Activated CD4-positive, alpha-beta T cell treated with anti-CD3 and anti-CD28 coated beads, Interleukin-2, amount 10 ng/mL, durations not matched to agents 24 days and 14 days (primary cell): ENCODE data around the gene NSDHL. TPM values are rescaled to one million over a fixed set of nuclear protein-coding genes. Genes with fewer than 3 reads are reported as not detected.

ENCODE experiments used
- DNase-seq: peaks from one replicate; pipeline ENCODE4 v3.0.0; 2022
- H3K27ac Mint-ChIP-seq: one replicate; pipeline ENCODE4 v1.8.0; 2022; ENCODE audit warnings: mild to moderate bottlenecking, mixed read lengths
- H3K27me3 Mint-ChIP-seq: one replicate; pipeline ENCODE4 v1.8.0; 2022; ENCODE audit warnings: mixed read lengths
- H3K36me3 Mint-ChIP-seq: one replicate; pipeline ENCODE4 v1.8.0; 2022; ENCODE audit warnings: low read depth, mild to moderate bottlenecking, mixed read lengths
- H3K4me1 Mint-ChIP-seq: one replicate; pipeline ENCODE4 v1.8.0; 2021; ENCODE audit warnings: mixed read lengths
- H3K4me3 Mint-ChIP-seq: one replicate; pipeline ENCODE4 v1.8.0; 2022; ENCODE audit warnings: mild to moderate bottlenecking, moderate library complexity, mixed read lengths
- H3K9me3 Mint-ChIP-seq: one replicate; pipeline ENCODE4 v1.8.0; 2021; ENCODE audit warnings: mixed read lengths
- intact Hi-C: fragments of 100-400 bp; cut with micrococcal nuclease; formaldehyde crosslinking; loops from one replicate; pipeline ENCODE4 v1.15.1; 2023
- total RNA-seq: library from RNA; stranded (reverse); gene quantifications from 2 replicates; pipeline ENCODE4 v1.2.3, GENCODE V29; 2022

The NSDHL gene
- total RNA-seq, 1 donor from 2014 or later, result 23.4 TPM

DNA sequence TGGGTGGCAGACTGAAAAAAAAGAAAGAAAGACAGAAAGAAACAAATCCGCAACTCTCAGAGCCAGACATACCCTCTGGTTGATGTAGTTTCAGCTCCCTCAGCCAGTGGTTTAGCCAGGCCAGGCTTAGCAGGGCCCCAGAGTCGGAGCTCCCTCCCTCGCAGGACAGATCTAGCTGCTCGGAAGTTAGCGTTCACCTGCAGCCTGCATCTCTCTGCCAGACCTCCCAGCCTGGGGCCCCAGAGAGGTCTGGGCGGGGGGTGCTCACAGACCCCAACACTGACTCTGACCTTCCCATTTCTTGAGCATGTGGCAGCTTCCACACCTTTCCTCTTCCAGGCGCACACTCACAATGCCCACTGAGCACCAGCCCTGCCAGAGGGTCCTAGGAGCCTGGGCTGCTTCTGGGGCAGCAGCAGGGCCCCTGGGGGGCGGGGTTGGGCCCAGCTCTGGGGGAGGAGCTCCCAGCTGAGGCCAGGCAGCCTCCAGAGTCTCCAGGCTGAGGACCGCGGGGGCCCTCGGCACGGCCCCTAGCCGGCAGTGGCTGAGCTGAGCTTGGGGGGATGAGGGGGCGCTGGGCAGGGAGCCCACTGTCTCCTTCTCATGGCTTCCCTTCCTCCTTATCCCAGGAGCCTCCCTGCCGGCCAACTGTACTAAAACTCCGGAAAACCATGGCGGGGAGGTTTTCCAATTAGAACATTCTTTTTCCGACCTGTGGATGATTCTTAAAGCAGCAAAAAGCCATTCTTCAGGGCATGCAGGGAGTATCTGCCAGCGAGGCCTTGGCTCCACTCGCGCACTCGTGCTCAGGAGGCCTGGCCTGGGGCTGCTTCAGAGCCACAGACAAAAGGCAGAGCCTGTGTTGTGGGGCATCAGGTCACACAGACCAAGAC is 62.4 kb downstream of the NSDHL start:
- Mint-ChIP-seq H3K9me3 (no peaks in the 10 kb centered on the region), H3K36me3 (no peaks in the 10 kb centered on the region), H3K4me1 (no peaks in the 10 kb centered on the region), H3K4me3 (no peak overlapping the region), H3K27ac (no peak overlapping the region), H3K27me3 (peaks cover 28% of the 10 kb centered on the region)
- intact Hi-C loops, result no loop called here
- DNase-seq, result no peak

DNA sequence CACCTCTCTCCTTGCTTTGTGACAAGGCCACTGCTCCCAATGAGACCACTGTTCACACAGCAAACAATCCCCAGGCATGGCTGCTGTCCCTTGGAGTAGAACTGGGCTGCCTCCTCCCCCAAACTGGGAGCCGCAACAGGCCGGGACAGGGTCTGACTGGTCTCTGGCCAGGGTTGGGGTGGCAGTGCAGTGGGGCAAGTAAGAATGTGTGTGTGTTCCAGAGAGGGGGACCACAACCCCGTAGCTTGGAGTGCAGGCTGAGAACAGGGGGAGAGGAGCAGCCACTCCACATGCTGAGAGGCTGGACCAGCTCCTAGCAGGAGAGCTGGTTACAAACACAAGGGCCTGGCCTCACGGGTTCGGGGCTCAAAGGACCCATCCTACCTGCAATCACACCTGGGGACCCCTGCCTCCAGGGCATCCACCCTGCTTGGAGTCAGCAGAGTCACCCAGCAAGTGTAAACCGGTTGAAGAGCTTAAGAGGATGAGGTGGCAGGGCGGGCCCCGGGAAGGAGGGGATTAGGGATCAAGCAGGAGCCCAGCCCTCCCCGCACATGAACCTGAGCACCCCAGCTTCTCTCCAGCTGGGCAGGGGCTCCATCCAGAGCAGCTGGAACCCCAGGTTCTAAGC is 63.2 kb downstream of the NSDHL start:
- Mint-ChIP-seq H3K27me3 (peaks cover 29% of the 10 kb centered on the region), H3K36me3 (no peaks in the 10 kb centered on the region), H3K4me3 (no peak overlapping the region), H3K9me3 (no peaks in the 10 kb centered on the region), H3K4me1 (no peaks in the 10 kb centered on the region), H3K27ac (no peak overlapping the region)
- intact Hi-C loops, result no loop called here
- no peak for DNase-seq

DNA sequence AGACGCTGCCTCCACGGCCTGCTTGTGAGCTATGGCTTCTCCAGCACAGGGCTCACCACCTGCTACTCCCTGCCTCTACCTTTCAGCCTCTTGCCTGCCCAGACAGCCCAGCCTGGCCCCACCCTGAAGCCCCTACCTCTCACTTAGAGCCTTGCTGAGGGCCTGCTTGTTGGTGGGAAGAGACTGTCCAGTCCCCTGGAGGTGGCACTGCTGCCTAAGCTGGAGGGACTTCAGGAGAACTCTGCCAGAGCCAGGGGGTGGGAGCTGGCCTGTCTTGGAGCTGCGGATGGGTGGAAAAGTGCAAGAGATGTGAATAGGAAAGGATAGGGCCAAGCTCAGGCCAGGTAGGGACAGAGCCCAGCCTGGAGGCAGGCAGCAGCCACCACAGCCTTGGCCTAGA is 64.3 kb downstream of the NSDHL start:
- Mint-ChIP-seq H3K4me1 (no peaks in the 10 kb centered on the region), H3K9me3 (no peaks in the 10 kb centered on the region), H3K4me3 (no peak overlapping the region), H3K36me3 (no peaks in the 10 kb centered on the region), H3K27me3 (peaks cover 25% of the 10 kb centered on the region), H3K27ac (no peak overlapping the region)
- intact Hi-C loops, result no loop called here
- DNase-seq, result no peak

DNA sequence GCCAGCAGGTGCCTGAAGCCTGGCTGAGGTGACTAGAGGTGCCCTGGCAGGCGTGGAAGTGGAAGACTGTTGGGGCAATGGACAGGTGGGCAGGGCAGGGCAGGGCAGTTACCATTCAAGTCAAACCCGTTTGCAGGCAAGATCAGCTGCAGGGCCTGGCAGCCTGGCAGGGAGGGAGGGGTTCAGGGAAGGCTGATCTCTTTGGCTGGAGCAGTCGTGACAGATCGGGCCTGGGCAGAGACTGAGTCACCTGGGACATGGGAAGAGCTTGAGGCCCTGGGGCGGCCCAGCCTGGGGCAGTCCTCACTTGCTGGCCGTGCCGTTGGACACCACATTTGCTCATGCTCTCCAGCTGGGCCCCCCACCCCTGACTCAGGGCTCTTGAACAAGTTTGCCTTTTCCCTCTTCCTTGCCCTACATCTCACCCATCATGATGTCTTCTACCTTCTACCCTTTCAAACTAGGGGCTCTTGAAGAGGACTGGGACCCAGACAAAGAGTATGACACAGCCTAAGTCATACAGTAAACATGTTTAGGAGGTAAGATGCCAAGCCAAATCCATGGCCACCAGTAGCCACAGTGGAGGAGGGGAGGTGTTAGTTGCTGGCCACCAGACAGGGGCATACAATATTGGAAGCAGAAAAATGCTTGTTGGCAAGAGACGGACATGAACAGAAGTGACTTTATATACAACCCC is 65.0 kb downstream of the NSDHL start:
- peaks cover 21% of the 10 kb centered on the region for H3K27me3 Mint-ChIP-seq
- H3K27ac Mint-ChIP-seq, result no peak overlapping the region
- no peaks in the 10 kb centered on the region for H3K9me3 Mint-ChIP-seq
- H3K4me3 Mint-ChIP-seq, result no peak overlapping the region
- H3K4me1 Mint-ChIP-seq, result no peaks in the 10 kb centered on the region
- no peaks in the 10 kb centered on the region for H3K36me3 Mint-ChIP-seq
- intact Hi-C loops, result no loop called here
- no peak for DNase-seq

DNA sequence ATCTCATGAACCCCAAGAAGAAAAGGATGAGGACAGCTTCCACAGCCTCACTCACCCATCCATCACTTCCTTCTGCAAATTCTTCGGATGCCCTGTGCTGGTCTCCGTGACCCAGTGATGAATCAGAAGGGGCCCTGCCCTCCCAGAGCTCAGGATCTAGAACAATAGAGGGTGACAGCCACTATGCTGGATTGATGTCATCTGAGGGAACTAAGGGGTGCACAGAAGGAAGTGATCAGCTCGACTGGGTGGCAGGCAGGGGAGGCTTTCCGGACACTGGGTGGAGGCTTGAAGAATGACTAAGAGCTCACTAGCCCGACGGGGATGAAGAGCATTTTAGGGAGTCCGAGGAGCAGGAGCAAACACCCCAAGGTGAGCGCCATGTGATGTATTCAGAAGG is 65.6 kb downstream of the NSDHL start:
- Mint-ChIP-seq H3K36me3 (no peaks in the 10 kb centered on the region), H3K9me3 (no peaks in the 10 kb centered on the region), H3K4me3 (no peak overlapping the region), H3K4me1 (no peaks in the 10 kb centered on the region), H3K27ac (no peak overlapping the region), H3K27me3 (peaks cover 16% of the 10 kb centered on the region)
- intact Hi-C loops, result no loop called here
- DNase-seq, result no peak

DNA sequence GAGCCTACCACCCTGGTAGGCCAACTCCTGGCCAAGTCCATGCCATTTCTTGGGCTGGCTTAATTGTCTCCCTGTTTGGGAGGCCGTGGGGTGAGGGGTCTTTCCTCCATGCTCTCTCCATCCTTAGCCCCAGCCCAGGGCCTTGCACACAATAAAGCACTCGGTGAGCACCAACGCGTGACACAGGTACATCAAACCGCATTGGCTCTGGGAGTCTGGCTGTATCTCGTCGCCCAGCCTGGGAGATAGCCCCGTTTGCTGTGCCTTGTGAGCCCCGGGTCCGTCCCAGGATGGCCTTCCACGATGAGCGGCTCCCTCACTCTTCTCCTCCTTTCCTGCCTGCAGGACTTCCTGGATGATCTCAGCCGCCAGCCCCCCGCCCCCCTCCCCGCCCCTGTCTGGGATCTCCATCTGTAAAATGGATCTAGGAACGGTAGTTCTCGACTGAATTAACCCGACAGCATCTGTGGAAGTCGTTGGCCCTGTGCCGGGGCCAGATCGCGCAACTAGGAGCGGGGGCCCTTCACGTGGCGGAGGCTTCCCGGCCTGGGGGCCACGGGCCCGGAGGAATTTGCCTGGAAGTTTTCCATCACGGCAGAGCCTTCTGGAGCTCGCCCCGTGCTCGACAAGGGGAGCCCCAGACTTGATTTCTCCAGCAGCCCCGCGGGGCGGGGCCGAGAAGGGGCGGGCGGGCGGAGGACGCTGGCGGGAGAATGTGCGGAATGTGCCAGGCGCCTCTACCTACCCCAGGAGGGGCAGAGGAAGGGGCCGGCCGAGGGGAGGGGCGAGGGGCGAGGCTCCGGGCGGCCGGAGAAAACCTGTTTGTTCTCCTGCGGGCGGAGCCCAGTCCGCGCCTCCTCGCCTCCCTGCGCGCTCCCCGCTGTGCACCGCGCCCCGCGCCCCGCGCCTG is 66.6 kb downstream of the NSDHL start, which contains the start of gene ZNF185:
Gene ZNF185 (plus strand): TSS at position 846 of the 910 bp plus-strand sequence. CDS start 16,423 bp downstream, outside the sequence.
- Mint-ChIP-seq H3K4me1 (no peaks in the 10 kb centered on the region), H3K4me3 (no peak within 1 kb of the TSS), H3K9me3 (no peaks in the 10 kb centered on the region), H3K27me3 (peaks cover 18% of the 10 kb centered on the region), H3K36me3 (no peaks in the 10 kb centered on the region), H3K27ac (no peak within 1 kb of the TSS)
- intact Hi-C loops, result no loop called here
- DNase-seq, result peak; percentile 56

DNA sequence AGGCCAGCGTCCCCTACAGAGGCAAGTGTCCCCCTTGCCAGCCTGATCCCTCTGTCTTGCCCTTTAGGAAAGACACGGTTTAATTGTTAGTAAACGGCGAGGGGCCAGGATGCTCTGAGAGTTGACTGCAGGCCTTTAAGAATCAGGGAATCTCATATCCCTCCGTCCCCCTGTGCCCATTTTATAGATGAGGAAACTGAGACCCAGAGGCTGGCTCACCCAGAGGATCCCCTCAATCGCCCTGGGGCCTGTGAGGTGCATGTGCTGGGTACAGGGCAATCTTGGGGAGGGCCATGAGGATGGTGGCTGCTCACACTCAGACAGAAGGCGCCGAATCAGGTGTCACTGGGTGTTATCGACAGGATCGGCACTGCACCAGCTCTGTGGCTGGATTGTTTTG is 67.6 kb downstream of the NSDHL start:
- Mint-ChIP-seq H3K9me3 (no peaks in the 10 kb centered on the region), H3K27ac (no peak overlapping the region), H3K4me1 (no peaks in the 10 kb centered on the region), H3K36me3 (no peaks in the 10 kb centered on the region), H3K27me3 (peaks cover 18% of the 10 kb centered on the region), H3K4me3 (no peak overlapping the region)
- DNase-seq, result no peak
- intact Hi-C loops, result no loop called here

DNA sequence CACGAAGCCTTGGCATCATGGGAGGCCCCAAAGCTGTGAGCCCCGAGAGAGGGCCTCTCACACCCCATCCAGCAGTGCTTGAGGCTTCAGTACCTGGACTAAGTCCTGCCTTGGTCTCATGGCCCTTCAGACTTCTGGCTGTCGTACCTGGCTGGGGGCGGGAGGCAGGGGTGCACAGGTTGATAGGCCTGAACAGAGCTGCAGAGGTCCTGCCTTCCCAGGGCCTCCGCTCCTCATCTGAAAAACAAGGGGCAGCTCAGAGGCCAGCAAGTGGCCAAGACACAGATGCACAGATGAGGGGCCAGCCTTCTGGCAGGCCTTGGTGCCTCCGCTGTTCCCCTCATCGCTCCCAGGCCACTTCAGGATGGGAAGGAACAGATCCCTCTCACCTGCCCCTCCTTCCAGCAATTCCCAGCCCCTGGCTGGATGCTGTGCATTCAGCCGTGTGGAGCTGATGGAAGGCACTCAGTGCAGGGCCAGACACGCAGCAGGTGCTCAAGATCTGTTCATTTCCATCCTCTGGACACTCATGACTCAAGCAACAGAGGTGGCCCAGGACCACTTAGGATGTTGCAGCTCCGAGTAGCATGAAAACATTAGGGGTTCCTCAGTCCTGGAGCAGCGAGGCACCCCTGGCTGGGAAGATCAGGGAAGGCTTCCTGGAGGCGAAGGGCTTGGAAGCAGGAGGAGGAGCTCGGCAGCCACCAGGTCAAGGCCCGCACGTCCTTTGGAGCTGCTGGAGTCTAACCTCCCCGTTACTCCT is 68.4 kb downstream of the NSDHL start:
- Mint-ChIP-seq H3K36me3 (no peaks in the 10 kb centered on the region), H3K27me3 (peaks cover 18% of the 10 kb centered on the region), H3K9me3 (no peaks in the 10 kb centered on the region), H3K27ac (no peak overlapping the region), H3K4me1 (no peaks in the 10 kb centered on the region), H3K4me3 (no peak overlapping the region)
- intact Hi-C loops, result no loop called here
- DNase-seq, result no peak

DNA sequence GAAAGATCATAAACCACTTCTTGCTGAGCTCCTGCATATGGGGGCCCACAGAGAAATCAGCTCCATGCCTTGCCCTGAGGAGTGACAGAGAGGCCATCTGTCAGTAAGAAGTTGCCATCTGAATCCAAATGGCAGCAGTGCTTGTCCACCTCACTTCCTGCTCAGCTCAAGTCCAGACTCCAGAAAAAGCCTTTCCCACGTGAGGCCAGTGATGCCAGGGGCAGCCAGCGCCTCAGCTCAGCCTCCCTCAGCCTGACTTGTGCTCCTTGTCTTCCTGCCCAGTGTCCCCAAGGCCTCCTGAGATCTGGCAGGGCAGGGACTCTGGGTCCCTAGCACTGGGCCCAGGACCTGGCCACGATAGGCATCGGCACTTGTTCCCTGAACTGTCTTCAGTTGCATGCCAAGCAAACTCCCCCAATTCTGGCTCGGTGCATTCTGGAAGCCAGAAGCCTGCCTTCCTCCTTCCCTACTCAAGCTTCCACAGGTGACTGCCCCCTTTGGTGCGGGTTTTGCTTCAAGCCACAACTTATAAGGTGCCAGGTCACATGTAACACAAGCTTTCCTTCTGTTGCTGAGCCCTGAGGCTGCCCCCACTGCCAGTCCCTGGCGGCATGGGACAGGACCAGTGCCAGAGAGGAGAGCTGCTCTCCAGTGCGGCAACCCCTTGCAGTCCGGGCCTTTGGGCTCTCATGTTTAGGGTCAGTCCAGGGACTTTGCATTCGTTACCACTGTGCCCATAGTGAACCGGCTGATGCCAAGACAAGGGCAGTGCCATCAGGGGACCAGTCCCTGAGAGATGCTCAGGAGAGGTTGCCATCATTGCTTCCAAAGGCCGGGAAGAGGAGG is 69.2 kb downstream of the NSDHL start:
- H3K4me3 Mint-ChIP-seq, result no peak overlapping the region
- H3K27ac Mint-ChIP-seq, result no peak overlapping the region
- intact Hi-C loops, result no loop called here
- H3K9me3 Mint-ChIP-seq, result no peaks in the 10 kb centered on the region
- H3K27me3 Mint-ChIP-seq, result peaks cover 18% of the 10 kb centered on the region
- no peak for DNase-seq
- H3K4me1 Mint-ChIP-seq, result no peaks in the 10 kb centered on the region
- H3K36me3 Mint-ChIP-seq, result no peaks in the 10 kb centered on the region

DNA sequence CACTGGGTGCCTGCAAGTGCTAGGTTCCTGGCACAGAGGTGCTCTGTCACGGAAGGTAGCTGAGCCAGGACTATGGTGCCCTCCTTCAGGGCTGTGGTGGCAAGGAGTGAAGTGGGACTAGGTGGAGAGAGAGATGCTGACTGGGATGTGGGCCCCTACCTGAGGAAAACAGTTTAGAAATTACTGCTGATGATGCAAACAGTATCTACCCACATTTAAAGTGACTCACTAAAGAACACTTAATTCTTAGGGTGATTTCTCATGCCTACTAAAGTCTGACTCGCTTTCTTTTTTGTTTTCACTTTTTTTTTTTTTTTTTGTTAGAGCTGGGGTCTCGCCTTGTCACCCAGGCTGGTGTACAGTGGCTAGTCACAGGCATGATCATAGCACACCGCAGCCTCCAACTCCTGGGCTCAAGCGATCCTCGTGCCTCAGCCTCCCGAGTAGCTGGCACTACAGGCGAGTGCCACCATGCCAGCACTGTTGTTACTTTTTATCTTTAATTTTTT is 70.1 kb downstream of the NSDHL start:
- Mint-ChIP-seq H3K27ac (no peak overlapping the region), H3K4me1 (no peaks in the 10 kb centered on the region), H3K9me3 (no peaks in the 10 kb centered on the region), H3K27me3 (peaks cover 18% of the 10 kb centered on the region), H3K36me3 (no peaks in the 10 kb centered on the region), H3K4me3 (no peak overlapping the region)
- no peak for DNase-seq
- intact Hi-C loops, result no loop called here

DNA sequence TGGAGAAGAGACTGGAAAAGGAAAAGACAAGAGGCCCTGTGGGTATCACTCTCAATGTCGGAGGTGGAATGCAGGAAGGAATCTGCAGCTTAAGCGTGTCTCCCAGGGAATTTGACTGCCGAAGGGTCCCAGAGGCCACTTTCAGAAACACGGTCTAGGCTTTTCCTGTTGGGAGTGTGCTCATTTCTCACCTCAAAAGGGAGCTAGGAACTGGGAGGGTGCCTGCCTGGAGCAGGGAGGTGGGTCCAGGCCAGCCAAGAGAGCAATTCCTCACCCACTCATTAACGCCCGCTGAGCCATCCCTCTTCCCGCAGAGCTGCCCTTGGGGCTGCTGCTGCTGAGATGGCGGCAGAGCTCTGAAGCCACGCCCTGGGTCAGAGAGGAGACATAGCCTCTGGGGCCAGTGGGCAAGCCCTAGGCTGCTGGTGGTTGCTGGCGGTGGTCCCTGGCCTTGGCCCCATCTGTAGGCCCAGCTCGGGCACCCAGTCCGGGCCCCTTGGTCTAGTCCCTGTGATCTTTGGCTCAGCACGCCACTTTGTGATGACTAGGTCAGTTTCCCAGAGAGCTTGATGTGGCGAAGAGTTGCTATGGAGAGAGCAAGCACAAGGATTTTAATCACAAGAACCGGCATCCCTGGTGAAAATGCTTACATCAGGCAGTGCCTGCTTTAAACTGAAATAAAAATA is 71.1 kb downstream of the NSDHL start:
- no peaks in the 10 kb centered on the region for H3K9me3 Mint-ChIP-seq
- H3K27me3 Mint-ChIP-seq, result peaks cover 8% of the 10 kb centered on the region
- intact Hi-C loops, result no loop called here
- no peaks in the 10 kb centered on the region for H3K36me3 Mint-ChIP-seq
- DNase-seq, result no peak
- no peak overlapping the region for H3K27ac Mint-ChIP-seq
- H3K4me3 Mint-ChIP-seq, result no peak overlapping the region
- H3K4me1 Mint-ChIP-seq, result no peaks in the 10 kb centered on the region

DNA sequence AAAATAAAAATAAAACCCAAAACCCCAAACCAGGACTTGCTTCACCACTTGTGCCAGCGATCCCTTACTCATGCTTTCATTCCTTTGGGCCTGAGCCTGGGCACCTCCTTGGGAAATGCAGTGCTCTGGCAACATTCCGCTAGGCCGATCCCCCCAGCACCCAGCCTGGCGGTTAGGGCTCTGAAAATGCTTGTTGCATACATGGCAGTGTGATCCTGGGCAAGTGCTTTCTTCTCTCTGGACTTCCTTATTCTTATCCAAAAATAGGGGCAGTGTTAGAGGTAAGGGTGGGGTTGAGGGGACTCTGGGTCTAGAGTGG is 71.6 kb downstream of the NSDHL start:
- Mint-ChIP-seq H3K27me3 (peaks cover 10% of the 10 kb centered on the region), H3K4me3 (no peak overlapping the region), H3K27ac (no peak overlapping the region), H3K9me3 (no peaks in the 10 kb centered on the region), H3K4me1 (no peaks in the 10 kb centered on the region), H3K36me3 (no peaks in the 10 kb centered on the region)
- intact Hi-C loops, result no loop called here
- no peak for DNase-seq
